ENCODE measurements around the gene DIPK1B. TPM values are rescaled to one million over a fixed set of nuclear protein-coding genes. Genes with fewer than 3 reads are reported as not detected.
A peak's percentile ranks its signal among the peaks of the same experiment; 100 is the strongest.

Gene DIPK1B
- total and polyA plus RNA-seq, 2 experiments from 2014 or later: 18.7 to 60.0 TPM

GRCh38 chr9:136671646-136672430 lies 40.5 kb upstream of the DIPK1B start:
- peak; percentile 77 for DNase-seq (ENCODE audit: low spot score)
- H4K20me1 ChIP-seq (replicated peaks; ENCODE audit: insufficient read depth): no peaks in the 10 kb centered on the region
- no peak overlapping the region for H3K27ac ChIP-seq (ENCODE audit: low read depth)
- H3K9me2 ChIP-seq (ENCODE audit: insufficient read depth): no peaks in the 10 kb centered on the region
- H3K4me1 ChIP-seq (ENCODE audit: insufficient read depth): no peaks in the 10 kb centered on the region
- no peaks in the 10 kb centered on the region for H3K27me3 ChIP-seq (ENCODE audit: insufficient read depth)
- no peak overlapping the region for H3K27ac Mint-ChIP-seq
- H3K4me1 Mint-ChIP-seq: peaks cover 3% of the 10 kb centered on the region; the same call in 1 of the 3 replicates
- H3K36me3 ChIP-seq (ENCODE audit: insufficient read depth): no peaks in the 10 kb centered on the region
- H3F3A ChIP-seq (replicated peaks; ENCODE audit: low read depth): no peaks in the 10 kb centered on the region
- no peak overlapping the region for H3K4me3 Mint-ChIP-seq
- H3K79me2 ChIP-seq (replicated peaks; ENCODE audit: insufficient read depth): no peaks in the 10 kb centered on the region
- no peak overlapping the region for H2AFZ ChIP-seq
- ATAC-seq: peak; percentile 72
- peaks cover 4% of the 10 kb centered on the region for H3K27me3 Mint-ChIP-seq (ENCODE audit: insufficient read depth, low read depth, poor library complexity)
- TF ChIP-seq STAT1 (IDR thresholded peaks at IDR 0.05; ENCODE audit: unreplicated experiment): no peak
- TF ChIP-seq CTCF (conservative IDR thresholded peaks at IDR 0.05; ENCODE audit: low read depth in 2 of 2): peak; percentile 75 to 85
- H3K9me3 Mint-ChIP-seq: no peaks in the 10 kb centered on the region
- H3K4me2 ChIP-seq: no peak overlapping the region
- no peak overlapping the region for H3K4me3 ChIP-seq
- no peaks in the 10 kb centered on the region for H3K36me3 Mint-ChIP-seq (ENCODE audit: low read depth)

- Mint-ChIP-seq H3K4me3 (no peak overlapping the region), H3K4me1 (peaks cover 3% of the 10 kb centered on the region; the same call in 1 of the 3 replicates), H3K9me3 (no peaks in the 10 kb centered on the region), H3K27me3 (ENCODE audit: insufficient read depth, low read depth, poor library complexity) (peaks cover 6% of the 10 kb centered on the region), H3K36me3 (ENCODE audit: low read depth) (no peaks in the 10 kb centered on the region), H3K27ac (no peak overlapping the region)
- ATAC-seq: no peak
- Histone ChIP-seq H3K79me2 (replicated peaks; ENCODE audit: insufficient read depth) (no peaks in the 10 kb centered on the region), H3K4me3 (no peak overlapping the region), H3K4me2 (no peak overlapping the region), H2AFZ (no peak overlapping the region), H3K36me3 (ENCODE audit: insufficient read depth) (no peaks in the 10 kb centered on the region), H3K4me1 (ENCODE audit: insufficient read depth) (no peaks in the 10 kb centered on the region), H4K20me1 (replicated peaks; ENCODE audit: insufficient read depth) (no peaks in the 10 kb centered on the region), H3K27me3 (ENCODE audit: insufficient read depth) (no peaks in the 10 kb centered on the region), H3K27ac (ENCODE audit: low read depth) (no peak overlapping the region), H3K9me2 (ENCODE audit: insufficient read depth) (no peaks in the 10 kb centered on the region), H3F3A (replicated peaks; ENCODE audit: low read depth) (no peaks in the 10 kb centered on the region)
- no peak for DNase-seq (ENCODE audit: low spot score)
- no peak for TF ChIP-seq JUNB (IDR thresholded peaks at IDR 0.05; ENCODE audit: unreplicated experiment)
- TF ChIP-seq ZNF462 (CRISPR knock-in tag; IDR thresholded peaks at IDR 0.05): no peak
- no peak for TF ChIP-seq NANOG (IDR thresholded peaks at IDR 0.05; ENCODE audit: borderline replicate concordance)
Measured at GRCh38 chr9:136672431-136673087, 39.8 kb upstream of the DIPK1B start.

All from GM23338 (cell line).